HG03575 (cell line): Measurements from ENCODE around the gene PGAM1.
"Not testable (repeated sequence)": the region's sequence is repeated elsewhere in the genome, so short reads cannot be mapped to it uniquely, and the experiment has no call there.

Experiments
- ATAC-seq: cut with Tn5 transposase; IDR thresholded peaks from one replicate; pipeline ENCODE4 v1.9.1; 2021; ENCODE audit not compliant: unreplicated experiment, insufficient number of reproducible peaks, low FRiP score; ENCODE audit errors: extremely low read depth

The PGAM1 gene

GRCh38 chr10:97451605-97452004 lies 25.6 kb downstream of the PGAM1 start:
- ATAC-seq: no peak

GRCh38 chr10:97452352-97452751 lies 26.4 kb downstream of the PGAM1 start:
- ATAC-seq: no peak

DNA sequence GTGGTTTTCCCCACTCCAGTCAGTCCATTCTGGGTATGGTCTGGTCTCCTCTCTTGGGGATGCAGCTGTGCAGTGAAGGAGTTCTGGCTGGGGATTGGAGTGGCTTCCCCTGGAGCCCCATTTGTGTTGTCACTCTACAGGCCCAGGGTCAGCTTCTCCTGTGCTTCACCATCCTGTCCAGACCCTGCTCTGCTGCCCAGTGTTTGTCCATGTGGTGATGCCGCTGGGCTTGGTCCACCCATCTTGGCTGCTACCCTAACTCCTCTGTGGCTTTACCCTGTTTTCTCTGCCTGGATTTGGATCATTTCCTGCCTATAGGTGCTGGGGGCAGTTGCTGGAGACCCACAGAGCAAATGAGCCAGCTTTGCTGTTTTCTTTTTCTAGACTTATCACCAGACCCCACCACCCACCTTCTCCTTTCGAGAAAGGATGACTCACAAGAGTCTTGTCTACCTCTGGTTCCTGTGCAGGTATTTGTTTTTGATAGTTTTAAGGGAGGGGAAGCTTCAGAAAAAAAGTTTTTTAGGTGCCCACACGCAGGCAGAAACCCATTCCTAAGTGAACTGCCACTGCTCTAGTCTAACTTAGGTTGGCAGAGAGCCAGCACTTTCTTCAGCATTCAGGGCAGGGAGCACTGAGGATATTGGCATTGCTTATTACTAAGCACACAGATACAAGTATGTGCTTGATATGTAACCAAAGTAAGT lies 28.5 kb downstream of the PGAM1 start:
- no peak for ATAC-seq

DNA sequence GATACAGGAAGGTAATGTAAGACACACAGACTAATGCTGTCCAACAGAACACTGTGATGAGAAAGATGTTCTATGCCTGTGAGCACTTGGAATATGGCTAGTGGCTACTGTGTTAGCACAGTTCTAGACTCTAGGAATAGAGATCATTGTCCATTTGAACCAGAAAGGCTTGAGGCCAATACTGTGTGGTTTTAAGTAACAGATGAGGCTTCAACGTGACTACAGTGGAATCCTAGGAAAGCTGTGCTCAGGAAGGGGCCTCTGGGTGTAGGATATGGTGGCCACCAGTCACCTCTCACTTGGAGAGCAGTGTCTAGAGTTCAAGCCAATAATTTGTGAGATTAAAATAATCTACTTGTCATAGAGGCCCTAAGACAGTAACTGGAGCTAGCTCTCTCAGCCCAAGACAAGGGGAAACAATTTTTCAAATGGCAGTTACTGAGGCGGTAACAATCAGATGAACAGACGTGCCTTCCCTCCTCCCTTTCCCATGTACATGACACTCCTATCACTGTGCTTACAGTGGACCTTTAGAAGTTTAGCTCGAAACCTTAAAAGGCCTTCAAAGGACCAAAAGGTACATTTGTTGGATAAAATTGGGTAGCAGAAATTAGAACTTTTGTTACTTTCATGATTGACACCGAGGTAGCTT lies 30.2 kb downstream of the PGAM1 start:
- no peak for ATAC-seq

DNA sequence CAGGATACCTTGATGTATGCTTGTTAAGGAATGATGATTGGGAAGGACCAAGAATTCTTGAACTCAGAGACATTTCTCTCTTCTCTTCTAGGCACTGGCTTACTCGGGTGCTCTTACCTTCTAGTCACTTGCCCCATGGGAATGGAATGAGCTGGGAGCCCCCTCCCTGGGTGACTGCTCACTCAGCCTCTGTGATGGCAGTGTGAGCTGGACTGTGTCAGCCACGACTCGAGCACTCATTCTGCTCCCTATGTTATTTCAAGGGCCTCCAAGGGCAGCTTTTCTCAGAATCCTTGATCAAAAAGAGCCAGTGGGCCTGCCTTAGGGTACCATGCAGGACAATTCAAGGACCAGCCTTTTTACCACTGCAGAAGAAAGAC lies 30.7 kb downstream of the PGAM1 start:
- ATAC-seq: no peak

- no peak for ATAC-seq
Measured at GRCh38 chr10:97459111-97459510, 33.1 kb downstream of the PGAM1 start.

GRCh38 chr10:97459933-97460332 lies 33.9 kb downstream of the PGAM1 start:
- no peak for ATAC-seq

DNA sequence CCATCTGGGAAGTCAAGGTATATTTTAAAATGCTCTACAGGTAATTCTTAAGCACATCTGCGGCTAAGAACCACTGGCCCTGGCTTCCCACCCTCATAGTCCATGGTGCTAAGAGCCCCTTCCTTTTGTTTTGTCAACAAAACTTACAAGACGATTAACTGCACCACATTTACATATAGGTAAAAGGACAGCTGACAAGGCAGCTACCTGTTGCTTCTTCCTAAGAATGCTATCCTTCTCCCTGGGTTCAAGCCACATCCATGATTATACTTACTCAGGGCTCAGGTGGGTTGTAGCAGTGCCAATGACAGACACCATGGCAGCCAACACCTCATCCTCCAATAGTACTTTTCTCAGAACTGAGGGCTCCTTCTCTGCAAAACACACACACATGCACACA lies 36.3 kb downstream of the PGAM1 start:
- ATAC-seq: no peak

GRCh38 chr10:97463363-97464132 lies 37.6 kb downstream of the PGAM1 start:
- no peak for ATAC-seq

DNA sequence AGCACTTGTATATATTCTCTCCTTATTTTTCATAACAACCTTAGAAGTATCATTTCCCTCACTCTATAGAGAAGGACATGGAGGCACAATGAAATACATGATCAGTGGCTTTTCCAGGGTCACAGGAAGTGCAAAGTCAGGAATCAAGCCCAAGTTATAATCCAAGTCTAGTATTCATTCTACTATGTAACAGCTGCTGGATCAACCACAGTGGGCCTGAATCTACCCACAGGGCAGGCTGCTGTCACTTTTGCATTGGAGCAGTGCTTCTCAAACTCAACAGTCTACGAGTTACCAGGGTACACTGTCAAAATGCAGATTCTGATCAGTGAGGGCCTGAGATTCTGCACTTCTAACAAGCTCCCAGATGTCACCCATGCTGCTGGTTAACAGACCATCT lies 38.2 kb downstream of the PGAM1 start:
- no peak for ATAC-seq

- ATAC-seq: no peak
Measured at GRCh38 chr10:97465982-97466381, 40.0 kb downstream of the PGAM1 start.

DNA sequence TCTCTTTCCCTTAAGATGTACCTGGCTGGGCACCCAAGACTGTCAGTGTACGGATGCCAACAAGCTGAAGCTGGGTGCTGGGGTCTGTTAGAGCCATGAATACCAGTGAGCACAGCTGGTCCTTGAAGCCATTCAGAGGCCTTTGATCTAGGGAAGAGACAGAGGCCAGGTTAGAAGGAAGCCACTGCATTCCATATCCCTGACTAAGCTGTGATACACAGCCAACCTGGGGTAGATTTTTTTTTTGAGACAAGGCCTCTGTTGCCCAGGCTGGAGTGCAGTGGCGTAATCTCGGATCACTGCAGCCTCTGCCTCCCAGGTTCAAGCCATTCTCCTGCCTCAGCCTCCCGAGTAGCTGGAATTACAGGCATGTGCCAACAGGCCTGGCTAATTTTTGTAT lies 40.8 kb downstream of the PGAM1 start:
- no peak for ATAC-seq

DNA sequence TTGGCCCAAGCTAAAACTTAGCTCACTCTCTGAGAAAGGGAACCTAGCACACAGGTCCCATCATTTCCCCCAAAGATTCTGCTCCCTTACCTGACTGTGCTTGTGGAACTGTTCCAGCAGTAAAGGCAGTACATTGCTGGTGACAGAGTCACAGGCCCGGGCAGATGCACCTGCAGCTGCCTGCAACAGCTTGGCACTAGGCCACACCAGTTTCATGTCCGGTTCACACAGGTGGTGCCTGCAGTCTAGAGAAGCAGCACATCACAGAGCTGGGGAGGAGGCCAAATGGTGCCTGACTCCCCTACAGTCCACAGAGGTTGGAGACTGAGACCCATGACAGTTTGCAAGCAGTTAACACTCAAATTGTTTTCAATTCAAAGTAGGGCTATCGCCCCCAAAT lies 42.2 kb downstream of the PGAM1 start:
- ATAC-seq: no peak

DNA sequence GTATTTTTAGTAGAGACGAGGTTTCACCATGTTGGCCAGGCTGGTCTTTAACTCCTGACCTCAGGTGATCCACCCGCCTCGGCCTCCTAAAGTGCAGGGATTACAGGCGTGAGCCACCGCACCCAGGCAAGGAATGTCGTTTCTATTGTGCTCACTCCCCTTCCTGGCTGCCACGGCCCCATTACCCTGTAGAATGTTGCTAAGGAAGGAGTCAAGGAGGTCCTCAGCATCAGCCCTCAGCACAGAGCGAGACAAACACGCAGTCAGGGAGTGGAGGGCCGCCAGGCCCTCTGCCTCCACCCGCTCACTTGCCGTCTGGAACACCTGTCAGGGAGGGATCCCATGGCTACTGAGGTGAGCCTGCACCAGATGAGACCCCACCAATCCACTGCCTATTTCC lies 42.8 kb downstream of the PGAM1 start:
- not testable (repeated sequence) for ATAC-seq

DNA sequence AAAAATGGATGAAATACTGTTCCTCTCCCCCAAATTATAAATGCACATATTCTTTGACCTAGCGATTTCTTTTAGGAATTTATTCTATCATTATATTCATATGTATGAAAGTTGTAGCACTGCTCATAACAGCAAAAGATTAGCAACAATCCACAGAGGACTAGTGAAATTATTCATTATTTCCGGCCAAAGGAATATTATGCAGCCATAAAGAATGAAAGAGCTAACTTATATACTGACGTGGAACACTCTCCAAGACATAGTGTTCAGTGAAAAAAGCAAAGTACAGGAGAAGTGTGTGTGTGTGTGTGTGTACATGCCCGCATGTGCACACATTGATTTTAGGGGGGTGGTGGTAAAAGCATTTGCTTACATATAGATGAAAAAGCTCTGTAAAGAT lies 48.9 kb downstream of the PGAM1 start:
- no peak for ATAC-seq

GRCh38 chr10:97475936-97476594 lies 50.1 kb downstream of the PGAM1 start:
- ATAC-seq: no peak

- not testable (repeated sequence) for ATAC-seq
Measured at GRCh38 chr10:97479410-97479809, 53.4 kb downstream of the PGAM1 start.

GRCh38 chr10:97479939-97480338 lies 53.9 kb downstream of the PGAM1 start:
- ATAC-seq: no peak

DNA sequence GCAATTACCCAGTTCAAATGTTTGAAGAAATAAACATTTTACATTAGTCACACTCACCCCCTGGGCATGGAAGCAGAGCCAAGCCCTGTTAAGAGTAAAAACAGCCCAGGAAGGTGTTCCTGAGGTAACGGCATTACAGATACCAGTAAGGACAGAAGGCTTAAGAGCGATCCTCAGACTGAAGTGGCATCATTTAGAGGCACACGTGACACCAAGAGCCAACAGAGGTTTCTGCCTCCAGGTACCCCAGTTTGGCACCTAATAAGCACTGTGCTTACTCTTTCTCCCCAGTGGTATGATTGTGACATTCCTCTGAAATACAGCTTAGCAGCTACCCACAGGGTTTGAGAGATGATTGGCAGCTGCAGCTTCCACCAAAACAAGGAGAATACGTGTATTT lies 55.1 kb downstream of the PGAM1 start:
- no peak for ATAC-seq

GRCh38 chr10:97482381-97482780 lies 56.4 kb downstream of the PGAM1 start:
- ATAC-seq: no peak
